BJ (cell line): ENCODE data around the gene EFNA2. TPM values are rescaled to one million over a fixed set of nuclear protein-coding genes. Genes with fewer than 3 reads are reported as not detected.

ENCODE experiments used
- CTCF ChIA-PET: fragments of 350-600 bp; formaldehyde crosslinking; extraction: SDS; loops from one replicate; lab custom pipeline; 2021; ENCODE audit warnings: antibody characterized with exemption, inconsistent platforms; lab: Yijun Ruan, JAX
- POLR2A ChIA-PET: fragments of 300-600 bp; sonication (Branson Sonifier 250); formaldehyde crosslinking; extraction: SDS; loops from one replicate; lab custom pipeline; 2021; ENCODE audit warnings: antibody characterized with exemption; lab: Charles Lee
- DNase-seq: peaks from one replicate; pipeline ENCODE4 v3.0.0-alpha.2; 2011; ENCODE audit warnings: low read depth
- H3K27me3 ChIP-seq: 2 replicates; pipeline ENCODE4 v1.6.0; 2011; ENCODE audit warnings: low read length; ENCODE audit not compliant: control insufficient read depth, insufficient read depth
- H3K36me3 ChIP-seq: 2 replicates; pipeline ENCODE4 v1.5.1; 2011; ENCODE audit warnings: low read length; ENCODE audit not compliant: control insufficient read depth, insufficient read depth
- H3K4me3 ChIP-seq: 2 replicates; pipeline ENCODE4 v1.5.1; 2011; ENCODE audit warnings: low read depth, mild to moderate bottlenecking, control low read depth, low read length
- CTCF ChIP-seq: IDR thresholded peaks from 2 replicates; pipeline ENCODE4 v1.5.1; 2011; ENCODE audit warnings: low read depth, mild to moderate bottlenecking, control low read depth, inconsistent platforms, low read length, moderate library complexity; ENCODE audit not compliant: insufficient read depth
- polyA plus RNA-seq: library from polyadenylated mRNA; depleted of rRNA; stranded (reverse); fragments of >200 nt; gene quantifications from 2 replicates; pipeline ENCODE4 v1.2.3, GENCODE V29; 2011

Gene EFNA2
- polyA plus RNA-seq, 1 experiment = not detected

- no peak for TF ChIP-seq CTCF
- H3K4me3 ChIP-seq = no peak overlapping the region
- H3K36me3 ChIP-seq = no peaks in the 10 kb centered on the region; the same call in 1 of the 2 replicates
- no peak for DNase-seq
- H3K27me3 ChIP-seq = no peaks in the 10 kb centered on the region
- POLR2A ChIA-PET = interaction anchor here (2.1 to 2.2 kb wide), 2 partner anchors 12 to 21 kb away, joined by 12 to 18 read pairs; no protein-coding TSS in a partner anchor
- CTCF ChIA-PET = interaction anchor here (0.6 to 12.8 kb wide), 9 partner anchors 10 to 608 kb away, joined by 3 to 437 read pairs (median 5); partner anchors contain the start of genes ATP5F1D and FAM174C
These were observed 20.7 kb upstream of the EFNA2 start for GRCh38 chr19:1264801-1265614.

GRCh38 chr19:1265615-1266128 is 20.0 kb upstream of the EFNA2 start:
- Histone ChIP-seq H3K36me3 (no peaks in the 10 kb centered on the region; the same call in 1 of the 2 replicates), H3K4me3 (peak overlapping the region; percentile 56), H3K27me3 (no peaks in the 10 kb centered on the region)
- ChIA-PET CTCF (interaction anchor here (0.6 to 12.8 kb wide), 9 partner anchors 10 to 236 kb away, joined by 3 to 437 read pairs (median 6); partner anchors contain the start of genes ATP5F1D and FAM174C), POLR2A (interaction anchor here (2.1 to 2.2 kb wide), 2 partner anchors 12 to 22 kb away, joined by 12 to 18 read pairs; no protein-coding TSS in a partner anchor)
- DNase-seq = no peak
- no peak for TF ChIP-seq CTCF

GRCh38 chr19:1266129-1266915 is 19.4 kb upstream of the EFNA2 start:
- CTCF ChIA-PET = interaction anchor here (0.6 to 12.8 kb wide), 19 partner anchors 9 to 409 kb away, joined by 3 to 437 read pairs (median 5); partner anchors contain the start of genes ATP5F1D and FAM174C

GRCh38 chr19:1266916-1267476 is 18.7 kb upstream of the EFNA2 start:
- no peak for DNase-seq
- POLR2A ChIA-PET = interaction anchor here (0.5 to 2.2 kb wide), 7 partner anchors 8 to 247 kb away, joined by 4 to 20 read pairs (median 6); no protein-coding TSS in a partner anchor
- Histone ChIP-seq H3K36me3 (peaks cover 11% of the 10 kb centered on the region), H3K27me3 (no peaks in the 10 kb centered on the region), H3K4me3 (peak overlapping the region; percentile 56)
- CTCF ChIA-PET = interaction anchor here (0.6 to 12.8 kb wide), 18 partner anchors 9 to 410 kb away, joined by 3 to 437 read pairs (median 4); partner anchors contain the start of genes ATP5F1D, CNN2 and FAM174C
- peak; percentile 77 for TF ChIP-seq CTCF

More at GRCh38 chr19:1266129-1266915, 19.4 kb upstream of the EFNA2 start:
- POLR2A ChIA-PET = interaction anchor here (0.5 to 2.2 kb wide), 7 partner anchors 8 to 246 kb away, joined by 4 to 20 read pairs (median 6); no protein-coding TSS in a partner anchor
- Histone ChIP-seq H3K27me3 (no peaks in the 10 kb centered on the region), H3K36me3 (peaks cover 5% of the 10 kb centered on the region), H3K4me3 (peak overlapping the region; percentile 56)
- no peak for DNase-seq
- no peak for TF ChIP-seq CTCF
